ENCODE measurements around the gene CAMK4. TPM values are rescaled to one million over a fixed set of nuclear protein-coding genes. Genes with fewer than 3 reads are reported as not detected.
A peak's percentile ranks its signal among the peaks of the same experiment; 100 is the strongest.

The CAMK4 gene
- total and polyA plus RNA-seq, 4 donors, result 0.27 to 1.4 (median 1.2) TPM

DNA sequence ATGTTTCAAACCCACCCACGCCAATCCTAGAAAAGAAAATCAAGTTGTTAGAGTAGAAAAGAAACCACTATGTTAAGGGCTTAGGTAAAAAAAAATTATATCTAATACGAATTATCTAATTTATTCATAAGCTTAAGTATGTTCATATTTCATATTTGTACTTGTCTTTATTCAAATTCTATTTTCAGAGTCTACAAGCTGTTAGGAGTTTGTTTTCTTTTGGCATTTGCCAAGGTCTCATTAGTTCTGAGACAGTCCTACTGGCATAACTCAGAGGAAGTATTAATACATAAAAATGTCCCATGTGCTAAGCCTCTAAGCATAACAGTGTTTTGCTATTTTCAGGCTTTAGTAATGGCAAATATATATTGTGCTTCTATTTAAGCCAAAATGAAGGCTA lies 230.6 kb downstream of the CAMK4 start:
- 76% methylated on average over 2 of the region's 2 CpGs for WGBS
- TF ChIP-seq SP1 (IDR thresholded peaks at IDR 0.05) (no peak), RXRA (IDR thresholded peaks at IDR 0.05) (no peak), RAD21 (IDR thresholded peaks at IDR 0.05) (no peak), JUND (IDR thresholded peaks at IDR 0.05) (no peak), FOXA1 (IDR thresholded peaks at IDR 0.05) (no peak)
- TF ChIP-seq, protein P1, sequence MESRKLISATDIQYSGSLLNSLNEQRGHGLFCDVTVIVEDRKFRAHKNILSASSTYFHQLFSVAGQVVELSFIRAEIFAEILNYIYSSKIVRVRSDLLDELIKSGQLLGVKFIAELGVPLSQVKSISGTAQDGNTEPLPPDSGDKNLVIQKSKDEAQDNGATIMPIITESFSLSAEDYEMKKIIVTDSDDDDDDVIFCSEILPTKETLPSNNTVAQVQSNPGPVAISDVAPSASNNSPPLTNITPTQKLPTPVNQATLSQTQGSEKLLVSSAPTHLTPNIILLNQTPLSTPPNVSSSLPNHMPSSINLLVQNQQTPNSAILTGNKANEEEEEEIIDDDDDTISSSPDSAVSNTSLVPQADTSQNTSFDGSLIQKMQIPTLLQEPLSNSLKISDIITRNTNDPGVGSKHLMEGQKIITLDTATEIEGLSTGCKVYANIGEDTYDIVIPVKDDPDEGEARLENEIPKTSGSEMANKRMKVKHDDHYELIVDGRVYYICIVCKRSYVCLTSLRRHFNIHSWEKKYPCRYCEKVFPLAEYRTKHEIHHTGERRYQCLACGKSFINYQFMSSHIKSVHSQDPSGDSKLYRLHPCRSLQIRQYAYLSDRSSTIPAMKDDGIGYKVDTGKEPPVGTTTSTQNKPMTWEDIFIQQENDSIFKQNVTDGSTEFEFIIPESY (IDR thresholded peaks at IDR 0.05), result no peak
- no peak overlapping the region for H3K4me3 ChIP-seq (ENCODE audit: low read depth in 1 of 3, low read length in 3 of 3)

DNA sequence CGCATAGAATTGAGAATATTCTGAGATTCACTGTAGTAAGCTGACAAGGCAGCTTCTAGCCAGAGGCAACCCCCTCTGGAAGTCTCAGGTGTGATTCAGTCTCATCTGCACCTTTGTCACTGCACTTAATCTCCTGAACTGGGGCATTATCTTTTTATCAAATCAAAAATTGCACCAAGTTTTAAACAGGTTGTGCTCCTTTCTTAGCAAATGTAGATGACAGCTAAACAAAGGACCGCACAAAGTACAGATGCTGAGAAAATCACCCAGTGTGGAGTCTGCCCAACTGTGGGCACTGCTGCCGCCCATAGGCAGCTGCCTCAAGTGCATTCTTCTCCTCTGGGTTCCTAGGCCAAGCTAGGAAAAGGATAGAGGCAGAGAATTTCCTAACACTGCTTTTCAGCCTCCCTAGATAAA lies 237.1 kb downstream of the CAMK4 start:
- Histone ChIP-seq H3K9ac (ENCODE audit: low read depth in 1 of 2, low read length in 2 of 2) (no peak overlapping the region), H3K9me3 (ENCODE audit: control insufficient read depth in 4 of 4, low read length in 3 of 4) (no peaks in the 10 kb centered on the region), H3K27me3 (ENCODE audit: control insufficient read depth in 4 of 4, insufficient read depth in 4 of 4, low read length in 3 of 4) (no peaks in the 10 kb centered on the region), H3K36me3 (ENCODE audit: control insufficient read depth in 4 of 4, insufficient read depth in 3 of 4, low read depth in 1 of 4, low read length in 3 of 4) (no peaks in the 10 kb centered on the region), H3K4me3 (ENCODE audit: low read depth in 1 of 3, low read length in 3 of 3) (no peak overlapping the region), H3K4me1 (ENCODE audit: control insufficient read depth in 4 of 4, insufficient read depth in 4 of 4, low read length in 3 of 4) (no peaks in the 10 kb centered on the region), H3K27ac (ENCODE audit: low read depth in 1 of 2, low read length in 2 of 2) (no peak overlapping the region)
- WGBS, result 46% methylated on average over 3 of the region's 3 CpGs
- no peak for TF ChIP-seq TAF1 (conservative IDR thresholded peaks at IDR 0.05)
- TF ChIP-seq RAD21 (IDR thresholded peaks at IDR 0.05), result peak in 1 of 2 donors; percentile 39
- no peak for DNase-seq (ENCODE audit: low spot score)

More for the DNA sequence above, 230.6 kb downstream of the CAMK4 start:
- Histone ChIP-seq H3K27ac (ENCODE audit: low read depth in 1 of 2, low read length in 2 of 2) (no peak overlapping the region), H3K36me3 (ENCODE audit: control insufficient read depth in 4 of 4, insufficient read depth in 3 of 4, low read depth in 1 of 4, low read length in 3 of 4) (no peaks in the 10 kb centered on the region), H3K9ac (ENCODE audit: low read depth in 1 of 2, low read length in 2 of 2) (no peak overlapping the region), H3K9me3 (ENCODE audit: control insufficient read depth in 4 of 4, low read length in 3 of 4) (no peaks in the 10 kb centered on the region), H3K4me1 (ENCODE audit: control insufficient read depth in 4 of 4, insufficient read depth in 4 of 4, low read length in 3 of 4) (no peaks in the 10 kb centered on the region), H3K27me3 (ENCODE audit: control insufficient read depth in 4 of 4, insufficient read depth in 4 of 4, low read length in 3 of 4) (no peaks in the 10 kb centered on the region)
- DNase-seq (ENCODE audit: low spot score), result no peak

DNA sequence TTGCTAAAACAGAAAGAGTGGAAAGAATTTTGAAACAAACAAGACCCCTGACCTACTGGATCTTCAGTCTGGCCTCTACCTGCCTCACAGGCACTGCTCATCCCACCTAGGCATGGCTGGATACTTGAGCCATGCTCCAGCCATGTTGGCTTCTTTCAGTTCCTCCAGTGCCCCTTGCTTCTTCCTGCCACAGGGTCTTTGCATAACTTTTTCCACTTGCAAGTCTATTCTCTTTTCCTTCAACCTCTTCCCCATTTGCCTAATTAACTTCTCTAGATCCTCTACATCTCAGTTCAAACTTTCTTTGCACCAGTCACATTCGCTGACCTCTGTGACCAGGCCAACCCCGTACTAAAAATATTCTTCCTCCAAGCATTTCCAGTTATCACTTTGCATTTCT lies 237.8 kb downstream of the CAMK4 start:
- no peak overlapping the region for H3K4me3 ChIP-seq (ENCODE audit: low read depth in 1 of 3, low read length in 3 of 3)
- TF ChIP-seq HNF4A (conservative IDR thresholded peaks at IDR 0.05), result no peak
- TF ChIP-seq, protein P1 (IDR thresholded peaks at IDR 0.05), result no peak
- no peak for TF ChIP-seq FOXA2 (IDR thresholded peaks at IDR 0.05)
- TF ChIP-seq FOXA1 (IDR thresholded peaks at IDR 0.05), result no peak
- TF ChIP-seq JUND (IDR thresholded peaks at IDR 0.05), result no peak
- TF ChIP-seq, protein P2, sequence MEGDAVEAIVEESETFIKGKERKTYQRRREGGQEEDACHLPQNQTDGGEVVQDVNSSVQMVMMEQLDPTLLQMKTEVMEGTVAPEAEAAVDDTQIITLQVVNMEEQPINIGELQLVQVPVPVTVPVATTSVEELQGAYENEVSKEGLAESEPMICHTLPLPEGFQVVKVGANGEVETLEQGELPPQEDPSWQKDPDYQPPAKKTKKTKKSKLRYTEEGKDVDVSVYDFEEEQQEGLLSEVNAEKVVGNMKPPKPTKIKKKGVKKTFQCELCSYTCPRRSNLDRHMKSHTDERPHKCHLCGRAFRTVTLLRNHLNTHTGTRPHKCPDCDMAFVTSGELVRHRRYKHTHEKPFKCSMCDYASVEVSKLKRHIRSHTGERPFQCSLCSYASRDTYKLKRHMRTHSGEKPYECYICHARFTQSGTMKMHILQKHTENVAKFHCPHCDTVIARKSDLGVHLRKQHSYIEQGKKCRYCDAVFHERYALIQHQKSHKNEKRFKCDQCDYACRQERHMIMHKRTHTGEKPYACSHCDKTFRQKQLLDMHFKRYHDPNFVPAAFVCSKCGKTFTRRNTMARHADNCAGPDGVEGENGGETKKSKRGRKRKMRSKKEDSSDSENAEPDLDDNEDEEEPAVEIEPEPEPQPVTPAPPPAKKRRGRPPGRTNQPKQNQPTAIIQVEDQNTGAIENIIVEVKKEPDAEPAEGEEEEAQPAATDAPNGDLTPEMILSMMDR (IDR thresholded peaks at IDR 0.05; ENCODE audit: low read depth, low read length, missing input control), result no peak
- TF ChIP-seq RXRA (IDR thresholded peaks at IDR 0.05), result no peak
- no peak for TF ChIP-seq NR2F2 (IDR thresholded peaks at IDR 0.05)
- TF ChIP-seq, protein P3, sequence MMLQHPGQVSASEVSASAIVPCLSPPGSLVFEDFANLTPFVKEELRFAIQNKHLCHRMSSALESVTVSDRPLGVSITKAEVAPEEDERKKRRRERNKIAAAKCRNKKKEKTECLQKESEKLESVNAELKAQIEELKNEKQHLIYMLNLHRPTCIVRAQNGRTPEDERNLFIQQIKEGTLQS (IDR thresholded peaks at IDR 0.05), result no peak
- no peak for TF ChIP-seq YY1 (IDR thresholded peaks at IDR 0.05)
- no peak for TF ChIP-seq TAF1 (conservative IDR thresholded peaks at IDR 0.05)
- TF ChIP-seq RAD21 (IDR thresholded peaks at IDR 0.05), result no peak
- no peak for TF ChIP-seq GABPA (IDR thresholded peaks at IDR 0.05 in 1 of 2, conservative IDR thresholded peaks at IDR 0.05 in 1 of 2)
- TF ChIP-seq, protein P4, sequence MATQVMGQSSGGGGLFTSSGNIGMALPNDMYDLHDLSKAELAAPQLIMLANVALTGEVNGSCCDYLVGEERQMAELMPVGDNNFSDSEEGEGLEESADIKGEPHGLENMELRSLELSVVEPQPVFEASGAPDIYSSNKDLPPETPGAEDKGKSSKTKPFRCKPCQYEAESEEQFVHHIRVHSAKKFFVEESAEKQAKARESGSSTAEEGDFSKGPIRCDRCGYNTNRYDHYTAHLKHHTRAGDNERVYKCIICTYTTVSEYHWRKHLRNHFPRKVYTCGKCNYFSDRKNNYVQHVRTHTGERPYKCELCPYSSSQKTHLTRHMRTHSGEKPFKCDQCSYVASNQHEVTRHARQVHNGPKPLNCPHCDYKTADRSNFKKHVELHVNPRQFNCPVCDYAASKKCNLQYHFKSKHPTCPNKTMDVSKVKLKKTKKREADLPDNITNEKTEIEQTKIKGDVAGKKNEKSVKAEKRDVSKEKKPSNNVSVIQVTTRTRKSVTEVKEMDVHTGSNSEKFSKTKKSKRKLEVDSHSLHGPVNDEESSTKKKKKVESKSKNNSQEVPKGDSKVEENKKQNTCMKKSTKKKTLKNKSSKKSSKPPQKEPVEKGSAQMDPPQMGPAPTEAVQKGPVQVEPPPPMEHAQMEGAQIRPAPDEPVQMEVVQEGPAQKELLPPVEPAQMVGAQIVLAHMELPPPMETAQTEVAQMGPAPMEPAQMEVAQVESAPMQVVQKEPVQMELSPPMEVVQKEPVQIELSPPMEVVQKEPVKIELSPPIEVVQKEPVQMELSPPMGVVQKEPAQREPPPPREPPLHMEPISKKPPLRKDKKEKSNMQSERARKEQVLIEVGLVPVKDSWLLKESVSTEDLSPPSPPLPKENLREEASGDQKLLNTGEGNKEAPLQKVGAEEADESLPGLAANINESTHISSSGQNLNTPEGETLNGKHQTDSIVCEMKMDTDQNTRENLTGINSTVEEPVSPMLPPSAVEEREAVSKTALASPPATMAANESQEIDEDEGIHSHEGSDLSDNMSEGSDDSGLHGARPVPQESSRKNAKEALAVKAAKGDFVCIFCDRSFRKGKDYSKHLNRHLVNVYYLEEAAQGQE (IDR thresholded peaks at IDR 0.05), result no peak
- TF ChIP-seq EGR1 (IDR thresholded peaks at IDR 0.05; ENCODE audit: low read depth in 2 of 2), result no peak
- TF ChIP-seq, protein P5, sequence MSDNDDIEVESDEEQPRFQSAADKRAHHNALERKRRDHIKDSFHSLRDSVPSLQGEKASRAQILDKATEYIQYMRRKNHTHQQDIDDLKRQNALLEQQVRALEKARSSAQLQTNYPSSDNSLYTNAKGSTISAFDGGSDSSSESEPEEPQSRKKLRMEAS (IDR thresholded peaks at IDR 0.05), result no peak
- TF ChIP-seq SP1 (IDR thresholded peaks at IDR 0.05), result no peak
- no peak for TF ChIP-seq HNF4G (IDR thresholded peaks at IDR 0.05)

More for the DNA sequence above, 237.8 kb downstream of the CAMK4 start:
- DNase-seq (ENCODE audit: low spot score), result no peak
- Histone ChIP-seq H3K27me3 (ENCODE audit: control insufficient read depth in 4 of 4, insufficient read depth in 4 of 4, low read length in 3 of 4) (no peaks in the 10 kb centered on the region), H3K36me3 (ENCODE audit: control insufficient read depth in 4 of 4, insufficient read depth in 3 of 4, low read depth in 1 of 4, low read length in 3 of 4) (no peaks in the 10 kb centered on the region), H3K4me1 (ENCODE audit: control insufficient read depth in 4 of 4, insufficient read depth in 4 of 4, low read length in 3 of 4) (no peaks in the 10 kb centered on the region), H3K27ac (ENCODE audit: low read depth in 1 of 2, low read length in 2 of 2) (no peak overlapping the region), H3K9me3 (ENCODE audit: control insufficient read depth in 4 of 4, low read length in 3 of 4) (no peaks in the 10 kb centered on the region), H3K9ac (ENCODE audit: low read depth in 1 of 2, low read length in 2 of 2) (no peak overlapping the region)
- 83% methylated on average over 2 of the region's 2 CpGs for WGBS
